Heart right ventricle (tissue), 16 donors: ENCODE measurements around the gene MYPN. TPM values are rescaled to one million over a fixed set of nuclear protein-coding genes. Genes with fewer than 3 reads are reported as not detected.

Source experiments
- ATAC-seq, 8 donors: fragments of 200-7000 bp; cut with Tn5 transposase; one replicate each; pipeline ENCODE4 v1.9.1; 2020; ENCODE audit warnings: mild to moderate bottlenecking in 8 of 8, moderate library complexity in 8 of 8, moderate number of reproducible peaks in 1 of 8
- DNase-seq, 2 donors: peaks; one replicate each; pipeline ENCODE4 v3.0.0-alpha.2; 2020
- H3K27ac ChIP-seq, 10 donors: fragments of 200-600 bp; sonication (generic) in 2 of 10; one replicate each; pipeline versions ENCODE4 v1.5.0 to v1.8.0; 2020 to 2022; ENCODE audit warnings: mild to moderate bottlenecking in 3 of 10
- H3K27me3 ChIP-seq, 7 donors: fragments of 200-600 bp; one replicate each; pipeline ENCODE4 v1.8.0; 2021 to 2022; ENCODE audit warnings: mild to moderate bottlenecking in 2 of 7
- H3K36me3 ChIP-seq, 9 donors: fragments of 200-600 bp; sonication (generic) in 1 of 9; one replicate each; pipeline versions ENCODE4 v1.5.0 to v1.8.0; 2020 to 2022; ENCODE audit warnings: mild to moderate bottlenecking in 2 of 9
- H3K4me1 ChIP-seq, 9 donors: fragments of 200-600 bp; sonication (generic) in 1 of 9; one replicate each; pipeline versions ENCODE4 v1.5.0 to v1.8.0; 2020 to 2022; ENCODE audit warnings: mild to moderate bottlenecking in 4 of 9
- H3K4me3 ChIP-seq, 10 donors: fragments of 200-600 bp; sonication (generic) in 2 of 10; one replicate each; pipeline versions ENCODE4 v1.5.0 to v1.8.0; 2020 to 2022; ENCODE audit warnings: mild to moderate bottlenecking in 7 of 10, moderate library complexity in 2 of 10
- H3K9me3 ChIP-seq, 11 donors: fragments of 200-600 bp in 10 of 11; sonication (generic) in 2 of 11; one replicate each; pipeline versions ENCODE4 v1.5.0 to v1.8.0; 2013 to 2022; ENCODE audit warnings: mild to moderate bottlenecking in 2 of 11, control low read depth in 1 of 11, moderate library complexity in 1 of 11
- WGBS, 2 donors: extraction: QIAGEN DNeasy Blood & Tissue Kit; methylation state at CpG; one replicate each; pipeline ENCODE4 v1.1.7; 2013; ENCODE audit warnings: inconsistent platforms in 1 of 2; 5-methylcytosine and 5-hydroxymethylcytosine counted together
- intact Hi-C, 10 donors: fragments of 100-400 bp; cut with DNase I; formaldehyde crosslinking; loops; one replicate each; pipeline versions ENCODE4 v1.11.1 to v1.14.2; 2022
- polyA plus RNA-seq, 2 donors: library from polyadenylated mRNA; stranded (reverse); fragments of 200-250 nt; gene quantifications; one replicate each; pipeline ENCODE4 v1.2.3, GENCODE V29; 2013
- total RNA-seq, 10 donors: library from RNA; stranded (reverse); fragmentation: NEBNext Ultra II Directional in 3 of 10; extraction: Animal tissue kit (Norgen Biotek cat#: 25700) in 3 of 10; gene quantifications; one replicate each; pipeline versions ENCODE4 v1.2.1 to v1.2.4, GENCODE V29; 2021 to 2023
- TF ChIP-seq, protein P1 (sequence below), 9 donors: fragments of 200-600 bp; sonication (generic) in 2 of 9; IDR thresholded peaks; one replicate each; pipeline versions ENCODE4 v1.5.0 to v1.8.0; 2021 to 2022; ENCODE audit warnings: antibody characterized with exemption in 9 of 9, mild to moderate bottlenecking in 5 of 9, moderate library complexity in 1 of 9
- donor health status: Arrhythmogenic right ventricular cardiomyopathy.
- donor health status: ischemic (EF 13 %, LVEDD 7.1; RV severe dilation, severe dysfunction).
- donor health status: healthy with polysubstance abuse.
- donor health status: DM: no; HTN: yes; CAD: no.
- donor health status: DM: no; HTN: no; CAD: no.
- donor health status: ischemic (EF 25% LVEDD 6.9; RV normal size, moderate dysfunction).
- donor health status: ischemic (EF 25% LVEDD 5.7; RV mildly dilated, moderate dysfunction).
- donor health status: healthy.
- donor health status: DM: yes; HTN: yes; CAD: no.
- donor health status: Ischemic cardiomyopathy.
- donor health status: ischemic (EF 35%, LVEDD 5.7; RV mildly dilated, moderate dysfunction).
- donor health status: nonischemic (EF 11% LVEDD 7.7; RV severe dilation, severe dysfunction).
- donor health status: DM: yes; HTN: yes; CAD: no.
- donor health status: PGD.
- donor health status: ischemic (EF 29% LVEDD 5.4; RV normal size, mild dysfunction).
- donor health status: nonischemic (EF 23%, LVEDD 6.1; RV moderate dilation, normal function).

The MYPN gene
- total and polyA plus RNA-seq, 12 donors = 27.1 to 302 (median 156) TPM

DNA sequence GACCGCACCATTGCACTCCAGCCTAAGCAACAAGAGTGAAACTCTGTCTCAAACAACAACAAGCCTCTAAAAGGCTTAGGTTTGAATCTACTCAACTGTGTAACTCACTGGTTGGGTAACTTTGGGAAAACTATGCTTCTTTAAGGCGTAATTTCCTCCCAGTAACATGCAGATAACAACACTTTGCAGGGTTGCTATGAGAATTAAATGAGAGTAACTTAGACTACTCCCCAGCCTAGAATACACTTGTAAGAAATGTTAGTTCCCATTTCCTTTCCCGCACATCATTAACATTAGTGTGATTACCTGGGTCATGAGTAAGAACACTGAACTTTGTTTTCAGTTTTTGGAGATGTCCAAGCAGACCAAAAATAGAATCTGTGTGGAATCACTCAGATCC is 5.4 kb upstream of the MYPN start:
- no peaks in the 10 kb centered on the region for H3K36me3 ChIP-seq
- intact Hi-C loops = no loop called here
- H3K4me1 ChIP-seq = peaks cover 0 to 38% (median 0%) of the 10 kb centered on the region in 9 donors
- no peaks in the 10 kb centered on the region for H3K9me3 ChIP-seq
- ATAC-seq (no peak), DNase-seq (no peak)
- no peaks in the 10 kb centered on the region for H3K27me3 ChIP-seq
- no peak overlapping the region for H3K4me3 ChIP-seq
- H3K27ac ChIP-seq = no peak overlapping the region
- TF ChIP-seq, protein P1, sequence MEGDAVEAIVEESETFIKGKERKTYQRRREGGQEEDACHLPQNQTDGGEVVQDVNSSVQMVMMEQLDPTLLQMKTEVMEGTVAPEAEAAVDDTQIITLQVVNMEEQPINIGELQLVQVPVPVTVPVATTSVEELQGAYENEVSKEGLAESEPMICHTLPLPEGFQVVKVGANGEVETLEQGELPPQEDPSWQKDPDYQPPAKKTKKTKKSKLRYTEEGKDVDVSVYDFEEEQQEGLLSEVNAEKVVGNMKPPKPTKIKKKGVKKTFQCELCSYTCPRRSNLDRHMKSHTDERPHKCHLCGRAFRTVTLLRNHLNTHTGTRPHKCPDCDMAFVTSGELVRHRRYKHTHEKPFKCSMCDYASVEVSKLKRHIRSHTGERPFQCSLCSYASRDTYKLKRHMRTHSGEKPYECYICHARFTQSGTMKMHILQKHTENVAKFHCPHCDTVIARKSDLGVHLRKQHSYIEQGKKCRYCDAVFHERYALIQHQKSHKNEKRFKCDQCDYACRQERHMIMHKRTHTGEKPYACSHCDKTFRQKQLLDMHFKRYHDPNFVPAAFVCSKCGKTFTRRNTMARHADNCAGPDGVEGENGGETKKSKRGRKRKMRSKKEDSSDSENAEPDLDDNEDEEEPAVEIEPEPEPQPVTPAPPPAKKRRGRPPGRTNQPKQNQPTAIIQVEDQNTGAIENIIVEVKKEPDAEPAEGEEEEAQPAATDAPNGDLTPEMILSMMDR (IDR thresholded peaks at IDR 0.05) = no peak
- 91 to 93% methylated on average over 3 of the region's 3 CpGs for WGBS, 2 donors

DNA sequence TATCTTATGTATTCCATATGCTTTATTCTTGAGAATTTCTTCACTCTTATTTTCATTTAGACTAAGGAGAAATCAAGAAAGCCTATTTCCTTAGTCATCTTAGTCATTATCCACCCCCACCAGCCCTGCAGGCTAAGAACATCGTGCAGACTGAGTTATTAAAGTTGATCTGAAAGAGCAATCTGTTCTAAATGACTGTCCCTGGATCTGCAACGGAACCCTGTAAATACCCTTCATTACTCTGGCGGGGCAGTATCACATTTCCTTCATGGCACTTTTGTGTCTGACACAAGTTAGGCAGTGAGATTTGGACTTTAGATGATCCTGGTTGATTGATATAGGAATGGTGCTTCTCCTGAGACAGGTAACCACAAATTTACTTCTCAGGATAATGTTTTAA is 3.5 kb upstream of the MYPN start:
- no peak overlapping the region for H3K4me3 ChIP-seq
- WGBS, 2 donors = 53 to 65% methylated on average over 3 of the region's 3 CpGs

DNA sequence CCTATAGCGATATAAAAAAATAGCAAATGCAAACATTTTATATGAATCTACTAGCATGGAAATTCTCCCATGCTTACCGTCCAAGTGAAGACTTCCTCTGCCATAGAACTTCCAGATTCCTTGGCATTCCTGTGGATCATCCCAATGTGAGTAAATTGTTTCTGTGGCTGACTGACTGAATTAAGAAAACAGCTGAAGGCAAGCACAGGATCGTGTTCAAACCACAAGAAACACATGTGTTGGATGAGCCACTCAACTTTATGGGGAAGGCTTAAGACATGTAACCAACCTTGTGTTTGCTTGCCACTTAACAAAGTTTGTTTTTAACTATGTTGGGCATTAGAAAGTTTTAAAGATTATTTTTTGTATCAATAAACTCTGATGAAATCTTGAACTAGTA is 2.6 kb upstream of the MYPN start:
- DNase-seq (no peak), ATAC-seq (no peak)
- H3K36me3 ChIP-seq = no peaks in the 10 kb centered on the region
- intact Hi-C loops = no loop called here
- 74 to 78% methylated on average over 3 of the region's 3 CpGs for WGBS, 2 donors
- peaks cover 0 to 26% (median 0%) of the 10 kb centered on the region in 9 donors for H3K4me1 ChIP-seq
- no peak overlapping the region for H3K27ac ChIP-seq
- H3K4me3 ChIP-seq = no peak overlapping the region
- TF ChIP-seq, protein P1 (IDR thresholded peaks at IDR 0.05) = no peak
- no peaks in the 10 kb centered on the region for H3K27me3 ChIP-seq
- no peaks in the 10 kb centered on the region for H3K9me3 ChIP-seq

More for the DNA sequence above, 3.5 kb upstream of the MYPN start:
- intact Hi-C loops = no loop called here
- Histone ChIP-seq H3K4me1 (peaks cover 0 to 26% (median 0%) of the 10 kb centered on the region in 9 donors), H3K9me3 (no peaks in the 10 kb centered on the region), H3K27me3 (no peaks in the 10 kb centered on the region), H3K27ac (peak overlapping the region in 2 of 10 donors; percentile 20 to 27), H3K36me3 (no peaks in the 10 kb centered on the region)
- DNase-seq (no peak), ATAC-seq (peak in 1 of 8 donors; percentile 53)
- TF ChIP-seq, protein P1 (IDR thresholded peaks at IDR 0.05) = no peak

DNA sequence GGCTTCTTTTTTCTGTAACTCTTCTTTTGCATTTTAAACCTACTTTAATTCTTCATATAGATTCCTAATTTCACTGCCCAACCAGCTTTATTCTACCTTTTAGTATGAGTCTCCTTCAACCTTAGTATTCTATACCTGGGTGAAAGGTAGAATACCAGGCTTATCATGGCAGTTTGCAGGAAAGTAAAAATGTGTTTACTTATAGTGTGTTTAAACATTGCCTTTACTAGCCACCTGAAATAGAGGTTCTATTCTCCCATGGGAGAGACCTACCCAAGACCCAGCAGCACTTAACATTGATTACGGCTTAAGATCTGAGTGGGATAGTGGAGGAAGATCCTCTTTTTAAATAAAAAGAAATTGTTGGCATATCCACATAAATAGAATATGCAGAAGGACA is 1.6 kb upstream of the MYPN start:
- no peak for DNase-seq
- H3K9me3 ChIP-seq = no peaks in the 10 kb centered on the region
- intact Hi-C loops = no loop called here
- no peak overlapping the region for H3K4me3 ChIP-seq
- no peak overlapping the region for H3K27ac ChIP-seq
- no peak for ATAC-seq
- 96 to 100% methylated on average over 1 of the region's 1 CpG for WGBS, 2 donors
- TF ChIP-seq, protein P1 (IDR thresholded peaks at IDR 0.05) = no peak
- no peaks in the 10 kb centered on the region for H3K36me3 ChIP-seq
- H3K4me1 ChIP-seq = peaks cover 0 to 26% (median 0%) of the 10 kb centered on the region in 9 donors
- H3K27me3 ChIP-seq = no peaks in the 10 kb centered on the region
